ENCODE measurements around the gene FLT3LG.
"Not testable (repeated sequence)": the region's sequence is repeated elsewhere in the genome, so short reads cannot be mapped to it uniquely, and the experiment has no call there.

The FLT3LG gene

GRCh38 chr19:49472936-49473335, 1.1 kb upstream of the FLT3LG start:
- no peaks in the 10 kb centered on the region for H3K9me3 ChIP-seq (ENCODE audit: insufficient read depth, low read depth, low read length)
- no peak overlapping the region for H2BK120ac ChIP-seq (ENCODE audit: insufficient read depth, low read length, poor library complexity)
- no peak overlapping the region for H2AK5ac ChIP-seq (ENCODE audit: low read length)
- no peak overlapping the region for H2AFZ ChIP-seq (ENCODE audit: insufficient read depth, low read length, poor library complexity)
- no peak overlapping the region for H3K23ac ChIP-seq (ENCODE audit: low read length)
- H4K8ac ChIP-seq (ENCODE audit: low read depth, low read length), result no peak overlapping the region
- H3K4me2 ChIP-seq (ENCODE audit: low read length), result no peak overlapping the region
- no peak overlapping the region for H2BK12ac ChIP-seq (ENCODE audit: low read length)
- peaks cover 15% of the 10 kb centered on the region in 2 experiments for H3K36me3 ChIP-seq (ENCODE audit: control insufficient read depth in 1 of 2, insufficient read depth in 2 of 2, low read length in 2 of 2)
- no peaks in the 10 kb centered on the region for H3K27me3 ChIP-seq (ENCODE audit: insufficient read depth, low read length)
- no peak overlapping the region for H4K12ac ChIP-seq (ENCODE audit: low read depth, low read length)
- no peak overlapping the region for H3K4ac ChIP-seq (ENCODE audit: low read depth, low read length)
- H3K79me1 ChIP-seq (ENCODE audit: low read length), result no peaks in the 10 kb centered on the region
- WGBS (ENCODE audit: extremely low coverage, insufficient coverage, insufficient read length), result no CpG with 5 or more reads among the region's 9 CpGs
- no peak overlapping the region for H3K14ac ChIP-seq (ENCODE audit: low read length)
- no peak overlapping the region for H2BK5ac ChIP-seq (ENCODE audit: low read depth, low read length, poor library complexity)
- no peak overlapping the region for H4K91ac ChIP-seq (ENCODE audit: low read depth, low read length)
- no peak for DNase-seq
- no peak overlapping the region for H3K9ac ChIP-seq (ENCODE audit: low read length)
- H3K4me3 ChIP-seq (ENCODE audit: low read depth, low read length), result no peak overlapping the region
- no peaks in the 10 kb centered on the region for H3K4me1 ChIP-seq (ENCODE audit: control insufficient read depth in 1 of 2, insufficient read depth in 2 of 2, low read length in 2 of 2)
- H3K27ac ChIP-seq (ENCODE audit: low read depth, low read length), result no peak overlapping the region
- H3K18ac ChIP-seq (ENCODE audit: low read length), result no peak overlapping the region
- no peaks in the 10 kb centered on the region for H3K79me2 ChIP-seq (ENCODE audit: control insufficient read depth, insufficient read depth, low read length, poor library complexity)

GRCh38 chr19:49473501-49473867, 531 bp upstream of the FLT3LG start:
- not testable (repeated sequence) for H4K91ac ChIP-seq (ENCODE audit: low read depth, low read length); H4K8ac ChIP-seq (ENCODE audit: low read depth, low read length); H3K4me3 ChIP-seq (ENCODE audit: low read depth, low read length); H3K23ac ChIP-seq (ENCODE audit: low read length); H4K12ac ChIP-seq (ENCODE audit: low read depth, low read length); H2BK12ac ChIP-seq (ENCODE audit: low read length); H3K9me3 ChIP-seq (ENCODE audit: insufficient read depth, low read depth, low read length); DNase-seq; H3K14ac ChIP-seq (ENCODE audit: low read length); H3K79me1 ChIP-seq (ENCODE audit: low read length); H2BK120ac ChIP-seq (ENCODE audit: insufficient read depth, low read length, poor library complexity); H3K27me3 ChIP-seq (ENCODE audit: insufficient read depth, low read length); H3K4me1 ChIP-seq (ENCODE audit: control insufficient read depth in 1 of 2, insufficient read depth in 2 of 2, low read length in 2 of 2); H3K27ac ChIP-seq (ENCODE audit: low read depth, low read length); H3K18ac ChIP-seq (ENCODE audit: low read length); H2BK5ac ChIP-seq (ENCODE audit: low read depth, low read length, poor library complexity); H3K9ac ChIP-seq (ENCODE audit: low read length); H3K4me2 ChIP-seq (ENCODE audit: low read length); H2AFZ ChIP-seq (ENCODE audit: insufficient read depth, low read length, poor library complexity); H3K4ac ChIP-seq (ENCODE audit: low read depth, low read length); H2AK5ac ChIP-seq (ENCODE audit: low read length); H3K79me2 ChIP-seq (ENCODE audit: control insufficient read depth, insufficient read depth, low read length, poor library complexity)
- WGBS (ENCODE audit: extremely low coverage, insufficient coverage, insufficient read length), result no CpG with 5 or more reads among the region's 9 CpGs
- peaks cover 15% of the 10 kb centered on the region in 2 experiments for H3K36me3 ChIP-seq (ENCODE audit: control insufficient read depth in 1 of 2, insufficient read depth in 2 of 2, low read length in 2 of 2)

GRCh38 chr19:49474542-49474924, 518 bp downstream of the FLT3LG start:
- Histone ChIP-seq H3K23ac (ENCODE audit: low read length) (no peak overlapping the region), H3K14ac (ENCODE audit: low read length) (no peak overlapping the region), H4K8ac (ENCODE audit: low read depth, low read length) (no peak overlapping the region), H3K79me2 (ENCODE audit: control insufficient read depth, insufficient read depth, low read length, poor library complexity) (no peaks in the 10 kb centered on the region), H3K4me2 (ENCODE audit: low read length) (no peak overlapping the region), H3K36me3 (ENCODE audit: control insufficient read depth in 1 of 2, insufficient read depth in 2 of 2, low read length in 2 of 2) (peaks cover 10% of the 10 kb centered on the region in 2 experiments), H3K27me3 (ENCODE audit: insufficient read depth, low read length) (no peaks in the 10 kb centered on the region), H2AFZ (ENCODE audit: insufficient read depth, low read length, poor library complexity) (no peak overlapping the region), H2BK5ac (ENCODE audit: low read depth, low read length, poor library complexity) (no peak overlapping the region), H3K4me3 (ENCODE audit: low read depth, low read length) (no peak overlapping the region), H4K91ac (ENCODE audit: low read depth, low read length) (no peak overlapping the region), H3K9ac (ENCODE audit: low read length) (no peak overlapping the region), H3K79me1 (ENCODE audit: low read length) (no peaks in the 10 kb centered on the region), H3K4me1 (ENCODE audit: control insufficient read depth in 1 of 2, insufficient read depth in 2 of 2, low read length in 2 of 2) (no peaks in the 10 kb centered on the region), H3K18ac (ENCODE audit: low read length) (no peak overlapping the region), H4K12ac (ENCODE audit: low read depth, low read length) (no peak overlapping the region), H3K27ac (ENCODE audit: low read depth, low read length) (no peak overlapping the region), H2BK12ac (ENCODE audit: low read length) (no peak overlapping the region), H2AK5ac (ENCODE audit: low read length) (no peak overlapping the region), H3K9me3 (ENCODE audit: insufficient read depth, low read depth, low read length) (no peaks in the 10 kb centered on the region), H2BK120ac (ENCODE audit: insufficient read depth, low read length, poor library complexity) (no peak overlapping the region), H3K4ac (ENCODE audit: low read depth, low read length) (no peak overlapping the region)
- WGBS (ENCODE audit: extremely low coverage, insufficient coverage, insufficient read length), result no CpG with 5 or more reads among the region's 11 CpGs
- DNase-seq, result no peak

- H3K79me1 ChIP-seq (ENCODE audit: low read length), result no peaks in the 10 kb centered on the region
- H3K23ac ChIP-seq (ENCODE audit: low read length), result no peak overlapping the region
- no peak overlapping the region for H3K4ac ChIP-seq (ENCODE audit: low read depth, low read length)
- no peak overlapping the region for H3K27ac ChIP-seq (ENCODE audit: low read depth, low read length)
- H2BK12ac ChIP-seq (ENCODE audit: low read length), result no peak overlapping the region
- no peak overlapping the region for H3K14ac ChIP-seq (ENCODE audit: low read length)
- no peak overlapping the region for H4K12ac ChIP-seq (ENCODE audit: low read depth, low read length)
- H3K79me2 ChIP-seq (ENCODE audit: control insufficient read depth, insufficient read depth, low read length, poor library complexity), result no peaks in the 10 kb centered on the region
- no peaks in the 10 kb centered on the region for H3K27me3 ChIP-seq (ENCODE audit: insufficient read depth, low read length)
- WGBS (ENCODE audit: extremely low coverage, insufficient coverage, insufficient read length), result no CpG with 5 or more reads among the region's 15 CpGs
- no peaks in the 10 kb centered on the region for H3K9me3 ChIP-seq (ENCODE audit: insufficient read depth, low read depth, low read length)
- H2AFZ ChIP-seq (ENCODE audit: insufficient read depth, low read length, poor library complexity), result no peak overlapping the region
- no peak overlapping the region for H3K4me2 ChIP-seq (ENCODE audit: low read length)
- H3K4me3 ChIP-seq (ENCODE audit: low read depth, low read length), result no peak overlapping the region
- H3K9ac ChIP-seq (ENCODE audit: low read length), result no peak overlapping the region
- H3K18ac ChIP-seq (ENCODE audit: low read length), result no peak overlapping the region
- no peaks in the 10 kb centered on the region for H3K4me1 ChIP-seq (ENCODE audit: control insufficient read depth in 1 of 2, insufficient read depth in 2 of 2, low read length in 2 of 2)
- H4K8ac ChIP-seq (ENCODE audit: low read depth, low read length), result no peak overlapping the region
- H2BK5ac ChIP-seq (ENCODE audit: low read depth, low read length, poor library complexity), result no peak overlapping the region
- no peak for DNase-seq
- no peak overlapping the region for H2AK5ac ChIP-seq (ENCODE audit: low read length)
- no peak overlapping the region for H4K91ac ChIP-seq (ENCODE audit: low read depth, low read length)
- peaks cover 2 to 3% of the 10 kb centered on the region in 2 experiments for H3K36me3 ChIP-seq (ENCODE audit: control insufficient read depth in 1 of 2, insufficient read depth in 2 of 2, low read length in 2 of 2)
- H2BK120ac ChIP-seq (ENCODE audit: insufficient read depth, low read length, poor library complexity), result no peak overlapping the region
These were observed 1.3 kb downstream of the FLT3LG start for GRCh38 chr19:49475191-49475917.
